H1 (cell line): ENCODE data around the gene MAGI3. TPM values are rescaled to one million over a fixed set of nuclear protein-coding genes. Genes with fewer than 3 reads are reported as not detected.

Experiments
- CTCF ChIA-PET: fragments of 300-600 bp; sonication (Branson Sonifier 250); formaldehyde crosslinking; loops from one replicate; lab custom pipeline; 2021; ENCODE audit not compliant: partially characterized antibody; lab: Charles Lee
- POLR2A ChIA-PET: fragments of 300-600 bp; sonication (Branson Sonifier 250); formaldehyde crosslinking; loops from one replicate; lab custom pipeline; 2021; ENCODE audit warnings: inconsistent platforms; ENCODE audit not compliant: partially characterized antibody; lab: Charles Lee
- DNase-seq, 2 experiments: peaks; one replicate each; pipeline versions ENCODE4 v3.0.0 to v3.0.0-alpha.2; 2010 to 2022; ENCODE audit warnings: low spot score in 2 of 2, low read depth in 1 of 2, mixed read lengths in 1 of 2
- FAIRE-seq: peaks from 2 replicates; lab custom pipeline; 2011; peaks lifted over from hg19 to GRCh38; lab: Jason Lieb, UNC
- H2AFZ ChIP-seq: 2 replicates; pipeline ENCODE4 v1.8.1; 2012; ENCODE audit warnings: low read length, inconsistent platforms
- H2AK5ac ChIP-seq: 2 replicates; pipeline ENCODE4 v1.6.1; 2013; ENCODE audit warnings: low read depth, low read length
- H2BK120ac ChIP-seq: replicated peaks from 2 replicates; pipeline ENCODE3; 2013; ENCODE audit warnings: low read depth, low read length, inconsistent platforms
- H2BK12ac ChIP-seq: 2 replicates; pipeline ENCODE4 v1.6.1; 2013; ENCODE audit warnings: low read depth, low read length
- H2BK15ac ChIP-seq: 2 replicates; pipeline ENCODE4 v1.6.1; 2013; ENCODE audit warnings: low read length
- H2BK20ac ChIP-seq: 2 replicates; pipeline ENCODE4 v1.6.1; 2013; ENCODE audit warnings: low read length
- H2BK5ac ChIP-seq: 2 replicates; pipeline ENCODE4 v1.6.1; 2013; ENCODE audit warnings: low read depth, low read length
- H3K14ac ChIP-seq: 2 replicates; pipeline ENCODE4 v1.6.1; 2013; ENCODE audit warnings: inconsistent platforms; ENCODE audit not compliant: insufficient read length
- H3K18ac ChIP-seq: 2 replicates; pipeline ENCODE4 v1.6.1; 2013; ENCODE audit warnings: low read length; ENCODE audit errors: extremely low read depth
- H3K23ac ChIP-seq: 2 replicates; pipeline ENCODE4 v1.6.1; 2013; ENCODE audit warnings: inconsistent platforms; ENCODE audit not compliant: insufficient read length
- H3K23me2 ChIP-seq: 2 replicates; pipeline ENCODE4 v1.6.1; 2013; ENCODE audit warnings: low read depth, low read length
- H3K27ac ChIP-seq: 2 replicates; pipeline ENCODE4 v1.6.1; 2011; ENCODE audit warnings: low read depth, low read length, inconsistent platforms
- H3K27me3 ChIP-seq, 4 experiments: replicated peaks in 1 of 4; 1 replicate in 1 of 4; 2 replicates in 3 of 4; pipeline versions ENCODE4 v1.6.1 to v1.8.1; 2011 to 2013; ENCODE audit warnings: low read length in 3 of 4, mild to moderate bottlenecking in 3 of 4, inconsistent platforms in 2 of 4, mixed read lengths in 2 of 4, moderate library complexity in 1 of 4; ENCODE audit not compliant: control insufficient read depth in 3 of 4, insufficient read depth in 3 of 4; ENCODE audit errors: extremely low read depth in 1 of 4
- H3K36me3 ChIP-seq, 4 experiments: 2 replicates each; pipeline versions ENCODE4 v1.6.1 to v1.8.1; 2011 to 2013; ENCODE audit warnings: mild to moderate bottlenecking in 4 of 4, low read length in 3 of 4, moderate library complexity in 2 of 4, control low read depth in 1 of 4, inconsistent platforms in 1 of 4; ENCODE audit not compliant: insufficient read depth in 4 of 4, control insufficient read depth in 2 of 4
- H3K4ac ChIP-seq: replicated peaks from 2 replicates; pipeline ENCODE3; 2013; ENCODE audit warnings: low read length, low read depth, mixed read lengths, inconsistent platforms; ENCODE audit not compliant: insufficient read length
- H3K4me1 ChIP-seq, 4 experiments: replicated peaks in 1 of 4; 1 replicate in 1 of 4; 2 replicates in 3 of 4; pipeline versions ENCODE4 v1.6.1 to v1.8.1; 2011 to 2013; ENCODE audit warnings: low read length in 3 of 4, inconsistent platforms in 2 of 4, mixed read lengths in 1 of 4; ENCODE audit not compliant: insufficient read depth in 4 of 4, control insufficient read depth in 3 of 4
- H3K4me2 ChIP-seq, 2 experiments: 2 replicates each; pipeline versions ENCODE4 v1.6.1 to v1.8.1; 2011 to 2013; ENCODE audit warnings: low read depth in 2 of 2, low read length in 2 of 2, control low read depth in 1 of 2, inconsistent platforms in 1 of 2, mild to moderate bottlenecking in 1 of 2; ENCODE audit not compliant: insufficient read depth in 1 of 2
- H3K4me3 ChIP-seq, 4 experiments: fragments of 200-600, 300-600 bp in 1 of 4; sonication (generic), shearing (Covaris generic), sonication (Bioruptor Twin) in 1 of 4; 2 replicates each; pipeline versions ENCODE4 v1.5.1 to v1.8.1; 2011 to 2016; ENCODE audit warnings: low read length in 4 of 4, low read depth in 3 of 4, control low read depth in 2 of 4, inconsistent platforms in 2 of 4, mild to moderate bottlenecking in 2 of 4, mixed read lengths in 1 of 4, moderate library complexity in 1 of 4; ENCODE audit not compliant: insufficient read depth in 2 of 4; ENCODE audit errors: extremely low read depth in 1 of 4
- H3K56ac ChIP-seq: replicated peaks from 2 replicates; pipeline ENCODE3; 2013; ENCODE audit warnings: low read depth, mild to moderate bottlenecking, mixed read lengths, low read length, inconsistent platforms; ENCODE audit not compliant: insufficient read length
- H3K79me1 ChIP-seq: 2 replicates; pipeline ENCODE4 v1.6.1; 2013; ENCODE audit warnings: low read depth, low read length, control low read depth
- H3K79me2 ChIP-seq, 2 experiments: 2 replicates each; pipeline versions ENCODE4 v1.6.1 to v1.8.1; 2012 to 2013; ENCODE audit warnings: low read length in 2 of 2, mild to moderate bottlenecking in 2 of 2, inconsistent platforms in 1 of 2; ENCODE audit not compliant: insufficient read depth in 2 of 2, control insufficient read depth in 1 of 2
- H3K9ac ChIP-seq, 4 experiments: replicated peaks in 1 of 4; 1 replicate in 1 of 4; 2 replicates in 3 of 4; pipeline versions ENCODE4 v1.6.1 to v1.8.1; 2011 to 2013; ENCODE audit warnings: low read depth in 3 of 4, low read length in 3 of 4, control low read depth in 2 of 4, mild to moderate bottlenecking in 2 of 4, moderate library complexity in 2 of 4, inconsistent platforms in 1 of 4; ENCODE audit errors: extremely low read depth in 1 of 4
- H3K9me3 ChIP-seq, 2 experiments: 2 replicates each; pipeline versions ENCODE4 v1.6.1 to v1.8.1; 2012 to 2013; ENCODE audit warnings: mild to moderate bottlenecking in 2 of 2, moderate library complexity in 2 of 2, control low read depth in 1 of 2, inconsistent platforms in 1 of 2, low read depth in 1 of 2, low read length in 1 of 2, mixed read lengths in 1 of 2; ENCODE audit not compliant: insufficient read depth in 2 of 2
- H4K20me1 ChIP-seq, 2 experiments: replicated peaks in 1 of 2; 2 replicates each; pipeline versions ENCODE3 to v1.8.1; 2011 to 2013; ENCODE audit warnings: inconsistent platforms in 2 of 2, low read length in 2 of 2, mild to moderate bottlenecking in 1 of 2; ENCODE audit not compliant: insufficient read depth in 2 of 2, control insufficient read depth in 1 of 2
- H4K5ac ChIP-seq: 2 replicates; pipeline ENCODE4 v1.6.1; 2013; ENCODE audit warnings: low read length, low read depth, mixed read lengths, inconsistent platforms; ENCODE audit not compliant: insufficient read length
- H4K8ac ChIP-seq: 2 replicates; pipeline ENCODE4 v1.8.0; 2013; ENCODE audit warnings: mild to moderate bottlenecking, moderate library complexity, low read length, inconsistent platforms; ENCODE audit not compliant: insufficient read depth; ENCODE audit errors: extremely low read depth
- H4K91ac ChIP-seq: replicated peaks from 2 replicates; pipeline ENCODE3; 2013; ENCODE audit warnings: low read length, mixed read lengths, inconsistent platforms; ENCODE audit not compliant: insufficient read length
- ASH2L ChIP-seq: fragments of 200-600, 300-600 bp; sonication (generic); IDR thresholded peaks from one replicate; pipeline ENCODE4 v1.7.1; 2017; ENCODE audit warnings: low read length
- FOSL1 ChIP-seq: IDR thresholded peaks from 2 replicates; pipeline ENCODE4 v1.6.1; 2011; ENCODE audit warnings: mild to moderate bottlenecking, low read depth, low read length, moderate library complexity; ENCODE audit not compliant: insufficient read depth
- JUN ChIP-seq: IDR thresholded peaks from 2 replicates; pipeline ENCODE4 v1.6.1; 2011; ENCODE audit warnings: low read depth, mild to moderate bottlenecking, improper control_type of control experiment, low read length
- NANOG ChIP-seq: IDR thresholded peaks from 2 replicates; pipeline ENCODE4 v1.6.1; 2011; ENCODE audit warnings: low read length, low read depth, mild to moderate bottlenecking, inconsistent platforms; ENCODE audit not compliant: insufficient read depth, poor library complexity, severe bottlenecking
- PHF8 ChIP-seq: fragments of 200-600 bp; sonication (generic); conservative IDR thresholded peaks from 2 replicates; pipeline ENCODE4 v1.7.1; 2012; ENCODE audit warnings: low read depth, mild to moderate bottlenecking, inconsistent platforms, low read length, moderate library complexity
- RXRA ChIP-seq: IDR thresholded peaks from 2 replicates; pipeline ENCODE4 v1.6.1; 2011; ENCODE audit warnings: low read depth, mild to moderate bottlenecking, low read length, moderate library complexity; ENCODE audit not compliant: insufficient read depth
- SIN3A ChIP-seq, 2 experiments: IDR thresholded peaks in 1 of 2; conservative IDR thresholded peaks in 1 of 2; 2 replicates each; pipeline ENCODE4 v1.6.1; 2011 to 2012; ENCODE audit warnings: low read length in 2 of 2, improper control_type of control experiment in 1 of 2, low read depth in 1 of 2, mild to moderate bottlenecking in 1 of 2
- SIX5 ChIP-seq: IDR thresholded peaks from 2 replicates; pipeline ENCODE4 v1.6.1; 2011; ENCODE audit warnings: mild to moderate bottlenecking, low read depth, low read length
- SP1 ChIP-seq: IDR thresholded peaks from 2 replicates; pipeline ENCODE4 v1.6.1; 2011; ENCODE audit warnings: low read depth, low read length
- TEAD4 ChIP-seq: IDR thresholded peaks from 2 replicates; pipeline ENCODE4 v1.6.1; 2012; ENCODE audit warnings: low read depth, low read length, inconsistent platforms, mixed read lengths
- WGBS, 2 experiments: shearing (Covaris generic) in 1 of 2; methylation state at CpG; one replicate each; pipeline versions ENCODE4 v1.1.6 to v1.1.7; 2013 to 2015; ENCODE audit warnings: low lambda C conversion rate in 2 of 2, mixed read lengths in 2 of 2, inconsistent platforms in 1 of 2, low coverage in 1 of 2, missing lambda C conversion rate in 1 of 2; ENCODE audit not compliant: insufficient replicate concordance in 2 of 2, insufficient coverage in 1 of 2, insufficient read length in 1 of 2; ENCODE audit errors: extremely low coverage in 1 of 2, missing lambda C conversion rate in 1 of 2; 5-methylcytosine and 5-hydroxymethylcytosine counted together
- polyA plus RNA-seq, 7 experiments: library from polyadenylated mRNA; depleted of rRNA in 3 of 7; stranded (reverse) in 5 of 7; unstranded in 2 of 7; fragments of >200 nt in 5 of 7; fragments of 200-250 nt in 2 of 7; gene quantifications; 1 replicate in 5 of 7; 2 replicates in 1 of 7; 4 replicates in 1 of 7; pipeline versions ENCODE4 v1.2.1 to v1.2.3, GENCODE V29; 2011 to 2013; ENCODE audit warnings: missing spikeins in 2 of 7, mixed read lengths in 2 of 7
- total RNA-seq: library from RNA; stranded (reverse); fragmentation: NEBNext Ultra II Directional; extraction: Animal tissue kit (Norgen Biotek cat#: 25700); gene quantifications from 2 replicates; pipeline ENCODE4 v1.2.1, GENCODE V29; 2021
- TF ChIP-seq, protein P1 (sequence below): IDR thresholded peaks from 2 replicates; pipeline ENCODE4 v1.6.1; 2012; ENCODE audit warnings: inconsistent platforms

Gene MAGI3
- total and polyA plus RNA-seq, 2 of the 8 experiments (the other 6 are each of a cell fraction or from before 2014, with no cell fraction given) = 2.3 to 7.8 TPM

DNA sequence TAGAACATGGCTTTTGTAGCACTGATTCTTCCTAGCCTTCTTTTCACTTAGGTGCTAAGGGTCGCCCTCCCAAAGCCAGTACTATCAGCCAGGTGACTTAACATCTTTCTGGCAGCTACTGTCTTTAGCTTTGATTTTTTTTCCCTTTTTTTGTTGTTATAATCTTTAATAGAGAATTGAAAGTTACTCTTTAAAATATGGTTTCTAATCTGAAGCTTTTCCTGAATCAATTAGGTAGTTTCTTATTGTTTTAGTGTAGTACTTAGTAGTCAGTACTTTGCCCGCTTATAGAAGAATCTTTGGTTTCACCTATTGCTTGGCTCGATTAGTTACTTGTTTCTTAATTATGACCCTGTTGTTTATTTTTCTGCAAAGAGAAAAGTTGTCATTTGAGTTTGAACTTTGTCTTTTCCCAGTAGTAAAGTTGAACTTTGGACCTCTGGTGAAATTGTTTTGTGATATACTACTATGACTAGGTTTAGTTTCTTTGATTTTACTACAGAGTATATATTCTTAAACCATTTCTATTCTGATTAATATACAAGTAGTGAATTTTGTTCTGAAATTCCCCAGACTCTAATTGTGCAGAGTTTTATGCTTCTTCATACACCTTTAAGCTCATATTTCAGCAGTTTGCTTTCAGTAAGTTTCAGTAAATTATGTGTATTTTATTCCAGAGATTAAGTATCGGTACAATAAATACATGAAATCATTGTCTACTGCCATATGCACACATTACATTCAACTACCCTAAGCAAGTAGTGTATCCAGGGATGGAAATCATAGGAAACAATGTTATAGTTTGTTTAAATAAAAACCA, 3.9 kb downstream of the MAGI3 start:
- Histone ChIP-seq H3K36me3 (no peaks in the 10 kb centered on the region), H3K23ac (no peak overlapping the region), H2BK120ac (no peak overlapping the region), H3K27ac (no peak overlapping the region), H2BK15ac (no peak overlapping the region), H3K4me1 (peaks cover 0 to 5% (median 3%) of the 10 kb centered on the region in 4 experiments; a peak in 2 of 7 replicates), H3K9ac (no peak overlapping the region), H3K4ac (no peak overlapping the region), H3K4me2 (no peak overlapping the region), H3K79me1 (no peaks in the 10 kb centered on the region), H3K79me2 (peaks cover 0 to 52% of the 10 kb centered on the region in 2 experiments; a peak in 3 of 4 replicates), H2BK12ac (no peak overlapping the region), H2AK5ac (no peak overlapping the region), H2AFZ (no peak overlapping the region), H2BK20ac (no peak overlapping the region), H3K23me2 (peaks cover 14% of the 10 kb centered on the region), H4K8ac (no peak overlapping the region), H4K20me1 (peaks cover 8 to 10% of the 10 kb centered on the region in 2 experiments), H3K27me3 (no peaks in the 10 kb centered on the region; a peak in 2 of 7 replicates), H3K14ac (no peak overlapping the region), H2BK5ac (no peak overlapping the region), H3K56ac (no peak overlapping the region), H4K5ac (no peak overlapping the region), H3K9me3 (no peaks in the 10 kb centered on the region), H4K91ac (no peak overlapping the region), H3K18ac (no peak overlapping the region), H3K4me3 (no peak overlapping the region)
- POLR2A ChIA-PET = no interaction called here
- DNase-seq = no peak
- no peak for FAIRE-seq
- WGBS, 2 experiments = 91% methylated on average over 4 of the region's 4 CpGs; no CpG with 5 or more reads in 1 of the 2 experiments
- CTCF ChIA-PET = interaction anchor here (1.0 kb wide), 1 partner anchor 185 kb away, joined by 3 read pairs; no protein-coding TSS in a partner anchor
- TF ChIP-seq ASH2L (no peak), TEAD4 (no peak), SP1 (no peak), SIN3A (conservative IDR thresholded peaks at IDR 0.05 in 1 of 2, IDR thresholded peaks at IDR 0.05 in 1 of 2; ENCODE audit: low read depth in 1 of 2, low read length in 2 of 2) (no peak), FOSL1 (no peak), SIX5 (no peak), JUN (no peak), RXRA (no peak), NANOG (no peak), PHF8 (no peak)
- TF ChIP-seq, protein P1, sequence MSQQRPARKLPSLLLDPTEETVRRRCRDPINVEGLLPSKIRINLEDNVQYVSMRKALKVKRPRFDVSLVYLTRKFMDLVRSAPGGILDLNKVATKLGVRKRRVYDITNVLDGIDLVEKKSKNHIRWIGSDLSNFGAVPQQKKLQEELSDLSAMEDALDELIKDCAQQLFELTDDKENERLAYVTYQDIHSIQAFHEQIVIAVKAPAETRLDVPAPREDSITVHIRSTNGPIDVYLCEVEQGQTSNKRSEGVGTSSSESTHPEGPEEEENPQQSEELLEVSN = no peak
